ENCODE data around the gene ZC3H7B.

The ZC3H7B gene

GRCh38 chr22:41356430-41357028 is 55.2 kb downstream of the ZC3H7B start:
- DNase-seq (ENCODE audit: low read depth), result no peak

GRCh38 chr22:41357191-41357590 is 55.9 kb downstream of the ZC3H7B start:
- DNase-seq (ENCODE audit: low read depth), result no peak

- DNase-seq (ENCODE audit: low read depth), result no peak
Measured at GRCh38 chr22:41358927-41359326, 57.6 kb downstream of the ZC3H7B start.

- DNase-seq (ENCODE audit: low read depth), result no peak
Measured at GRCh38 chr22:41359376-41359775, 58.1 kb downstream of the ZC3H7B start.

GRCh38 chr22:41360126-41360525 is 58.8 kb downstream of the ZC3H7B start:
- DNase-seq (ENCODE audit: low read depth), result no peak

- DNase-seq (ENCODE audit: low read depth), result no peak
Measured at GRCh38 chr22:41361716-41362310, 60.5 kb downstream of the ZC3H7B start.

- DNase-seq (ENCODE audit: low read depth), result no peak
Measured at GRCh38 chr22:41362615-41363014, 61.3 kb downstream of the ZC3H7B start.

GRCh38 chr22:41364233-41364632 is 62.9 kb downstream of the ZC3H7B start:
- no peak for DNase-seq (ENCODE audit: low read depth)

GRCh38 chr22:41364955-41365354 is 63.6 kb downstream of the ZC3H7B start:
- DNase-seq (ENCODE audit: low read depth), result no peak

- DNase-seq (ENCODE audit: low read depth), result no peak
Measured at GRCh38 chr22:41365425-41365824, 64.1 kb downstream of the ZC3H7B start.

- no peak for DNase-seq (ENCODE audit: low read depth)
Measured at GRCh38 chr22:41366323-41367029, 65.2 kb downstream of the ZC3H7B start.

- DNase-seq (ENCODE audit: low read depth), result no peak
Measured at GRCh38 chr22:41367039-41367679, 65.8 kb downstream of the ZC3H7B start.

GRCh38 chr22:41367680-41368542 is 66.6 kb downstream of the ZC3H7B start:
- DNase-seq (ENCODE audit: low read depth), result no peak

- no peak for DNase-seq (ENCODE audit: low read depth)
Measured at GRCh38 chr22:41368543-41369423, 67.5 kb downstream of the ZC3H7B start.

GRCh38 chr22:41369424-41369745 is 68.1 kb downstream of the ZC3H7B start:
- no peak for DNase-seq (ENCODE audit: low read depth)

- DNase-seq (ENCODE audit: low read depth), result no peak
Measured at GRCh38 chr22:41369837-41370236, 68.5 kb downstream of the ZC3H7B start.

- no peak for DNase-seq (ENCODE audit: low read depth)
Measured at GRCh38 chr22:41377846-41378245, 76.5 kb downstream of the ZC3H7B start.

- DNase-seq (ENCODE audit: low read depth), result no peak
Measured at GRCh38 chr22:41380993-41381328, 79.6 kb downstream of the ZC3H7B start.

- peak; percentile 99 for DNase-seq (ENCODE audit: low read depth)
Measured at GRCh38 chr22:41381329-41382097, 80.2 kb downstream of the ZC3H7B start, which contains the start of gene TEF. TSS of gene TEF (plus strand) at chr22:41381942. CDS start at chr22:41382045, 103 bp downstream.

GRCh38 chr22:41382098-41382578 is 80.8 kb downstream of the ZC3H7B start:
- peak; percentile 48 for DNase-seq (ENCODE audit: low read depth)

Measured in activated T-cell treated with anti-CD3 and anti-CD28 coated beads for 1 hour (primary cell).